ENCODE results near the gene PPIF. TPM values are rescaled to one million over a fixed set of nuclear protein-coding genes. Genes with fewer than 3 reads are reported as not detected.
"Not testable (repeated sequence)": the region's sequence is repeated elsewhere in the genome, so short reads cannot be mapped to it uniquely, and the experiment has no call there.

PPIF gene
- total RNA-seq, 3 donors from 2014 or later: 16.0 to 39.3 (median 30.7) TPM

- Histone ChIP-seq H3K27ac (no peak overlapping the region), H3K9me3 (no peaks in the 10 kb centered on the region), H3K4me1 (no peaks in the 10 kb centered on the region), H3K4me3 (no peak overlapping the region), H3K27me3 (no peaks in the 10 kb centered on the region), H3K36me3 (no peaks in the 10 kb centered on the region)
- no peak for DNase-seq (ENCODE audit: low spot score in 2 of 2)
- intact Hi-C loops (cut with DNase I; ENCODE audit: low total_unique reads): loop anchor here (2.0 to 5.0 kb wide), 2 partner anchors 63 to 554 kb away; no protein-coding TSS in a partner anchor
- TF ChIP-seq CTCF (IDR thresholded peaks at IDR 0.05) (no peak), POLR2A (IDR thresholded peaks at IDR 0.05) (no peak), POLR2AphosphoS5 (IDR thresholded peaks at IDR 0.05) (no peak)
Observed at GRCh38 chr10:79331709-79332108, 15.6 kb upstream of the PPIF start.

GRCh38 chr10:79332610-79333315, 14.5 kb upstream of the PPIF start:
- not testable (repeated sequence) for H3K36me3 ChIP-seq; H3K27ac ChIP-seq; H3K27me3 ChIP-seq; H3K9me3 ChIP-seq; H3K4me1 ChIP-seq; DNase-seq (ENCODE audit: low spot score in 2 of 2); H3K4me3 ChIP-seq
- intact Hi-C loops (cut with DNase I; ENCODE audit: low total_unique reads): loop anchor here (5.0 kb wide), 1 partner anchor 555 kb away; no protein-coding TSS in a partner anchor

- no peaks in the 10 kb centered on the region for H3K9me3 ChIP-seq
- H3K4me3 ChIP-seq: no peak overlapping the region
- H3K27me3 ChIP-seq: no peaks in the 10 kb centered on the region
- no peaks in the 10 kb centered on the region for H3K4me1 ChIP-seq
- H3K27ac ChIP-seq: no peak overlapping the region
- H3K36me3 ChIP-seq: no peaks in the 10 kb centered on the region
- intact Hi-C loops (cut with DNase I; ENCODE audit: low total_unique reads): loop anchor here (5.0 kb wide), 1 partner anchor 556 kb away; no protein-coding TSS in a partner anchor
- DNase-seq (ENCODE audit: low spot score in 2 of 2): no peak
- TF ChIP-seq CTCF (IDR thresholded peaks at IDR 0.05): no peak
- TF ChIP-seq POLR2AphosphoS5 (IDR thresholded peaks at IDR 0.05): no peak
- no peak for TF ChIP-seq POLR2A (IDR thresholded peaks at IDR 0.05)
Observed at GRCh38 chr10:79333513-79333912, 13.8 kb upstream of the PPIF start.

- Histone ChIP-seq H3K27me3 (no peaks in the 10 kb centered on the region), H3K4me1 (no peaks in the 10 kb centered on the region), H3K36me3 (no peaks in the 10 kb centered on the region), H3K4me3 (no peak overlapping the region), H3K27ac (no peak overlapping the region), H3K9me3 (no peaks in the 10 kb centered on the region)
- no peak for DNase-seq (ENCODE audit: low spot score in 2 of 2)
- no peak for TF ChIP-seq POLR2AphosphoS5 (IDR thresholded peaks at IDR 0.05)
- TF ChIP-seq CTCF (IDR thresholded peaks at IDR 0.05): no peak
- no peak for TF ChIP-seq POLR2A (IDR thresholded peaks at IDR 0.05)
- intact Hi-C loops (cut with DNase I; ENCODE audit: low total_unique reads): loop anchor here (5.0 kb wide), 1 partner anchor 557 kb away; no protein-coding TSS in a partner anchor
Observed at GRCh38 chr10:79334573-79334972, 12.7 kb upstream of the PPIF start.

GRCh38 chr10:79335094-79335469, 12.2 kb upstream of the PPIF start:
- H3K36me3 ChIP-seq: no peaks in the 10 kb centered on the region
- H3K27ac ChIP-seq: no peak overlapping the region
- intact Hi-C loops (cut with DNase I; ENCODE audit: low total_unique reads): no loop called here
- H3K4me1 ChIP-seq: no peaks in the 10 kb centered on the region
- no peak overlapping the region for H3K4me3 ChIP-seq
- H3K27me3 ChIP-seq: no peaks in the 10 kb centered on the region
- TF ChIP-seq CTCF (IDR thresholded peaks at IDR 0.05) (no peak), POLR2A (IDR thresholded peaks at IDR 0.05) (no peak), POLR2AphosphoS5 (IDR thresholded peaks at IDR 0.05) (no peak)
- H3K9me3 ChIP-seq: no peaks in the 10 kb centered on the region
- no peak for DNase-seq (ENCODE audit: low spot score in 2 of 2)

Data from breast epithelium (tissue), 4 donors.